Cardiac muscle cell (in vitro differentiated cells and primary cell): ENCODE results near the gene RARB. TPM values are rescaled to one million over a fixed set of nuclear protein-coding genes. Genes with fewer than 3 reads are reported as not detected.

Source experiments
- DNase-seq, 2 donors: peaks; one replicate each; pipeline versions ENCODE4 v3.0.0 to v3.0.0-alpha.2; 2010 to 2017; ENCODE audit warnings: low read depth in 1 of 2, low spot score in 1 of 2
- H3K27ac ChIP-seq: fragments of 200-600 bp; sonication (generic); 2 replicates; pipeline ENCODE4 v1.5.1; 2016
- H3K27me3 ChIP-seq: fragments of 200-600 bp; sonication (generic); 2 replicates; pipeline ENCODE4 v1.6.0; 2016; ENCODE audit warnings: control low read depth
- H3K36me3 ChIP-seq: fragments of 200-600 bp; sonication (generic); 2 replicates; pipeline ENCODE4 v1.5.1; 2016; ENCODE audit warnings: control low read depth
- H3K4me1 ChIP-seq: fragments of 200-600 bp; sonication (generic); 2 replicates; pipeline ENCODE4 v1.8.1; 2017; ENCODE audit warnings: low read depth, mild to moderate bottlenecking, mixed run types
- H3K4me3 ChIP-seq: fragments of 200-600 bp; sonication (generic); 2 replicates; pipeline ENCODE4 v1.5.1; 2016; ENCODE audit warnings: mild to moderate bottlenecking
- H3K9me3 ChIP-seq: fragments of 200-600 bp; sonication (generic); 2 replicates; pipeline ENCODE4 v1.5.1; 2017; ENCODE audit warnings: low read depth, mild to moderate bottlenecking, control low read depth
- CTCF ChIP-seq: IDR thresholded peaks from 2 replicates; pipeline ENCODE4 v1.5.1; 2012; ENCODE audit warnings: low read depth, mild to moderate bottlenecking, low read length
- polyA plus RNA-seq: library from polyadenylated mRNA; unstranded; fragments of >200 nt; fragmentation: Nextera tagmentation; extraction: Ambion mirVana; gene quantifications from 2 replicates; pipeline ENCODE4 v1.2.1, GENCODE V29; 2016
- total RNA-seq: library from RNA; depleted of rRNA; stranded (reverse); fragments of >200 nt; gene quantifications from 2 replicates; pipeline ENCODE4 v1.2.3, GENCODE V29; 2016

RARB gene
- total and polyA plus RNA-seq, 2 experiments from 2014 or later, result 22.4 to 27.2 TPM

GRCh38 chr3:25534007-25534406 is 105.9 kb downstream of the RARB start:
- H3K4me1 ChIP-seq, result peaks cover 5% of the 10 kb centered on the region
- TF ChIP-seq CTCF, result no peak
- no peak for DNase-seq
- no peaks in the 10 kb centered on the region for H3K27me3 ChIP-seq
- no peaks in the 10 kb centered on the region for H3K36me3 ChIP-seq
- no peak overlapping the region for H3K27ac ChIP-seq
- no peak overlapping the region for H3K4me3 ChIP-seq
- H3K9me3 ChIP-seq, result no peaks in the 10 kb centered on the region

GRCh38 chr3:25536521-25537391 is 108.7 kb downstream of the RARB start:
- H3K4me1 ChIP-seq, result peaks cover 22% of the 10 kb centered on the region
- H3K9me3 ChIP-seq, result no peaks in the 10 kb centered on the region
- H3K4me3 ChIP-seq, result no peak overlapping the region
- TF ChIP-seq CTCF, result no peak
- H3K27ac ChIP-seq, result peak overlapping the region; percentile 25
- peak in 1 of 2 donors; percentile 77 for DNase-seq
- H3K27me3 ChIP-seq, result no peaks in the 10 kb centered on the region
- no peaks in the 10 kb centered on the region for H3K36me3 ChIP-seq

GRCh38 chr3:25537516-25537915 is 109.5 kb downstream of the RARB start:
- no peaks in the 10 kb centered on the region for H3K27me3 ChIP-seq
- no peaks in the 10 kb centered on the region for H3K36me3 ChIP-seq
- no peak overlapping the region for H3K4me3 ChIP-seq
- H3K9me3 ChIP-seq, result no peaks in the 10 kb centered on the region
- no peak for TF ChIP-seq CTCF
- peak overlapping the region; percentile 57 for H3K27ac ChIP-seq
- no peak for DNase-seq
- H3K4me1 ChIP-seq, result peaks cover 26% of the 10 kb centered on the region

- Histone ChIP-seq H3K36me3 (no peaks in the 10 kb centered on the region), H3K9me3 (peaks cover 3% of the 10 kb centered on the region), H3K27me3 (no peaks in the 10 kb centered on the region), H3K4me1 (peaks cover 43% of the 10 kb centered on the region), H3K4me3 (no peak overlapping the region), H3K27ac (peak overlapping the region; percentile 72)
- no peak for DNase-seq
- TF ChIP-seq CTCF, result no peak
Measured at GRCh38 chr3:25540273-25540672, 112.2 kb downstream of the RARB start.

- Histone ChIP-seq H3K4me1 (peaks cover 51% of the 10 kb centered on the region), H3K27me3 (no peaks in the 10 kb centered on the region), H3K27ac (peak overlapping the region; percentile 26), H3K36me3 (no peaks in the 10 kb centered on the region), H3K9me3 (peaks cover 3% of the 10 kb centered on the region), H3K4me3 (no peak overlapping the region)
- peak in 1 of 2 donors; percentile 69 for DNase-seq
- no peak for TF ChIP-seq CTCF
Measured at GRCh38 chr3:25542492-25543039, 114.5 kb downstream of the RARB start.
